Brain pericyte (primary cell): ENCODE measurements around the gene TRMT44.
"Not testable (repeated sequence)": the region's sequence is repeated elsewhere in the genome, so short reads cannot be mapped to it uniquely, and the experiment has no call there.

Experiments used
- DNase-seq: peaks from one replicate; pipeline ENCODE4 v3.0.0-alpha.2; 2012; ENCODE audit warnings: low read depth, low spot score

The TRMT44 gene

GRCh38 chr4:8468746-8469535, 28.4 kb downstream of the TRMT44 start:
- peak; percentile 46 for DNase-seq

DNA sequence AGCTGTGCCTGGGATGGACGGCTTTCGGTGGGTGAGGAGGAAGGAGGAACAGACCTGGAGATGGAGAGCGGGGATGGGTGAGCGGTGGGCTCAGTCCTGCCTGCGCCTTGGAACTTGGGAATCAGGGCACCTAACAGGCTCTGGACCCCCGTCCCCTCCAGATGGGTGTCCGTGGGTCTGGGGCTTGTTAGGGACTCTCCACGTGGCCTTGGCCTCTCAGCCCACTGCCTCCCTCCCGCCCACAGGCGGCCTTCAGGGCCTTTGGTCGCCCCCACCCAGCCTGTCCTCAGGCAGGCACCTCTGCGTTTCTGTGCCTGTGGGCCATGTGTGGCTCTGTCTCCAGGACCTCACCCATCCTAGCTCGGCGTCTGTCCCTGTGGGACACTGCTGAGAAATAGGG, 29.0 kb downstream of the TRMT44 start:
- no peak for DNase-seq

- DNase-seq: no peak
Measured at GRCh38 chr4:8470451-8471024, 30.0 kb downstream of the TRMT44 start.

- DNase-seq: no peak
Measured at GRCh38 chr4:8471211-8471875, 30.8 kb downstream of the TRMT44 start.

- no peak for DNase-seq
Measured at GRCh38 chr4:8472158-8472688, 31.6 kb downstream of the TRMT44 start.

- peak; percentile 98 for DNase-seq
Measured at GRCh38 chr4:8472689-8473197, 32.2 kb downstream of the TRMT44 start.

GRCh38 chr4:8473198-8473919, 32.8 kb downstream of the TRMT44 start:
- no peak for DNase-seq

DNA sequence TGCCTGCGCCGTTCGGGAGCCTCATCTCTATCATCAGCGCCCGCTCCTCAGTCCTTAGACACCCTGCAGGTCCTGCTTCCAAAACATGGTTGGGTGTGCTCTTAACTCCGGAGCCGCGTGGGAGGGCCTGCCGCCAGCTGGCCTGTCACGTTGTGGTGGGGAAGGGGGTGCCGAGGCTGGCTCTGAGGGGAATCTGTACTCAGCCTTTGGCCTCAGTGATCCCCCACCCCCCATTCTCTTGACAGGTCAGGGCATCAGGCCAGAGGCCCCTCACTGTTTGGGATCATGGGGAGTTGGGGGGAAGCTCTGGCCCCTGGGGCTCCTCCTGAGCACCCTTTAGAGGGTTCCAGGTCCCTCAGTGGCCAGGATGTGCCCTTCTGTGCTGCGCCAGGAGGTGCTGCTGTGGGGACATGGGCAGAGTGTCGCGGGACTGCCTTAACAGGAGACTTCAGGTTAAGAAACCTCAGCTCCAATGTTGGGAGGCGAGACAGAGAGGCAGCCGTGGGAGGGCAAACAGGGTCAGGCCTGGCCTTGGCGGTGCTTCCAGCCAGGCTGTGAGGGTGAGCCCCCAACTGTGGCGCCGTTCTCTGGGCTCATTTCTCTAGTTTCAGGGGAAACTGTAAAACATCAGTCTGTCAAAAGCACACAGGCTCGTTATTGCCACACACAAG, 33.5 kb downstream of the TRMT44 start:
- no peak for DNase-seq

DNA sequence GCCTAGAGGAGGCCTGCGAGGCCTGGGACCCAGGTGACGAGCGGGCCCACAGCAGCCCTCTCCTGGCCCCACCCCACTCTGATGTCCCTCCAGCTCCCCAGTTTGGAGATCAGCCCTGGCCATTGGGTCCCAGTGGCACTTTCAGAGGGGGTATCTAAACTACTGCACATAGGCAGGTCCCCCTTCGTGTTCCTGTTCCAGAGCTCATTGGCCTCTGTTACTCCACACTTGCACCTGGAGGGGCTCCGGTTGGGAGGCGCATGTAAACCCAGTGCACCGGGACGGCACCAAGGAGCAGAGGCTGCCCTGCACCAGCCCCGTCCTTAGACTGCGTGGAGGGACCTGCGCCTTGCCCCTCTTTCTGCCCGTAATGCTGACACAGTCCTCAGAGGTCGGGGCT, 34.3 kb downstream of the TRMT44 start:
- no peak for DNase-seq

DNA sequence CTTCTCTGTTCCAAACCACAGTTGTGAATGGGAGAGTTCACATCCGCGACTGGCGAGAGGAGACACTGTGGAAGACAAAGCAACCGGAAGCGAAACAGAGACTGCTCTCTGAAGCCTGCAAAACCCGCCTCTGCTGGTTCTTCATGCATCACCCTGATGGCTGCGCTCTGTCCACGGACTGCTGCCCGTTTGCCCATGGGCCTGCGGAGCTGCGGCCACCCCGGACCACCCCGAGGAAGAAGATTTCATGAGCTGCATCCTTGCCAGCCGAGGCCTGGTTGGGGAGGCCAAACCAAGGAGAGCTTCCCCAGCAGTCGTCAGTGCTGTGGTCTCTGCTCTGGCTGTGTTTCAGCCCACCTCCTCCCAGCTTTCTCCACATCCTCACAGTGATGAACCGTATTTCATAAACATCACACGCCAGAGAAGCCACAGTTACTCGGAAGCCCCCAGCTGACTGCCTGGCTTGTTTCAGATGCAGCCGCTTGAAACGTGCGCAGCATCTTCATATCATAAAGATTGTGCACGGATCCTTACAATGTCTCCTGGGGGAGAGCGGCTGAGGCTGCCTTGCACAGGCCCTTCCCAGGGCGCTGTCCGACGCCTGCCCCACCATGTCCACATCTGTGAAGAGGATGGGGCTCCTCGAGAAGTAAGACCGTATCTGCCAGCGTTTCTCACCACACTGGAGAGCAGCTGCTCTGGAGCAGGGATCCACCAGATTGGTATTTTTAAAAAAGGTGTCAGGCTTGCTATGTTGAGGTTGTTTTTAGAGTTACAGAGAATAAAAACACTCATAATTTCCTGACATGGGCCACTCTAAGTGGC, 35.4 kb downstream of the TRMT44 start:
- no peak for DNase-seq

DNA sequence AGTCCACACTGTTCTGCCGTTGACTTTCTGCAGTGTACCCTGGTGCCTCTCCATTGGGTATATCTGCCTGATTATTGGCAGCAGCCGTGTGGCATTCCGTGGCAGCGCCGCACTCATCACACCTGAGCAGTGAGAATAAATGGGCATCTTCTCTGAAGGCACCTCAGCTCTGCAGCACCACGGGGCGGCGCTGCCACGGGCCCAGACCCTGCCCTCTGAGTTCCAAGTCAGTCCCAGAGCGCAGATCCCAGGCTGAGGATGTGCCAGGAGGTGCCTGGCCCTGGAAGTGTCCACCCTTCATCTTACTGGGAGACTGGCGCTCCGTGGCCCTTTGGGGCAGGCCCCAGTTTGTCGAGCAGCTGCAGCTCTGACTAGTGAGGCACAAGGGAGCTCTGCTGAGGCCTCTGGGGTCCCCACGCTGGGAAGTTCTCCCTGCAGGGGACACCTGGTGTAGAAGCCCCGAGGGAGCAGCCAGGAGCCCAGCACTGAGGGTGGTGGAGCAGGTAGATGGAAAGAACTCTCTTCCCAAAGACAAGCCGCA, 36.6 kb downstream of the TRMT44 start:
- no peak for DNase-seq

DNA sequence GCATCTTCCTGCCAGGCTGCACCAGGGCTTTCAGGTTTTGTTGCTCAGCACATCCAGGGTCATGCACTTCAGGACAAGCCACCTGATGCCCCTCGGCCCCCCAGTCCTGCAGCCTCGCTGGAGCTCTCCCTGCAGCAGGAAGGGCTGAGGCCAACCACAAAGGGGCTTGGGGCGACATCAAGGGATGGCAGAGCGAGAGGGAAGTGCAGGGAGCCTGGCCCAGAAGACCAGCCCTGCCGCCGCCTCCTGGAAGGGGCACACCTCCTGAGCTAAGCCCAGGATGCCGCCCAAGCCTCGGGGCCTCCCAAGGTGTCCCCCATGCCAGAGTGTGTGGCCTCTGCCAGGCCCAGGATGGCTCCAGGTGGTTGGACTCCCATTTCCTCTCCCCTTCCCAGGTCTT, 37.1 kb downstream of the TRMT44 start:
- DNase-seq: no peak

DNA sequence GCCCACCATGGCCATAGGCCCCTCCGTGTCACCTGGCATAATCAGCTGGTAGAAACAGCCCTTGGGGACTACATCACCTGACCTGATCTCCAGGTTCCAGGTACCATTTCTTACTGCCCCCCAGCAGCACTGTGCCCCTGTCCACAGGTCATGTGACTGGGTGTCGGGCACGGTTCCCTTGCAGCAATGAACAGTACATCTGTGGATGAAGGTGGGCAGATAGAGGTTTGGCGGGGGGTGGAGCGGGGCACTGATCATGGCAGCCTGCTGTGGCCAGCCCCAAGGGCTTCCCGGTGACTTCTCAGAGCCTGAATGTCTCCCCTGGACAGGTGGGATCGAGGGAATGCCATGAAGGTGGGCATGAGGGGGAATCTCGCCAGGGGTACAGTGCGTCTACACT, 37.8 kb downstream of the TRMT44 start:
- no peak for DNase-seq

- no peak for DNase-seq
Measured at GRCh38 chr4:8478801-8479744, 38.5 kb downstream of the TRMT44 start.

- no peak for DNase-seq
Measured at GRCh38 chr4:8480221-8480620, 39.6 kb downstream of the TRMT44 start.

DNA sequence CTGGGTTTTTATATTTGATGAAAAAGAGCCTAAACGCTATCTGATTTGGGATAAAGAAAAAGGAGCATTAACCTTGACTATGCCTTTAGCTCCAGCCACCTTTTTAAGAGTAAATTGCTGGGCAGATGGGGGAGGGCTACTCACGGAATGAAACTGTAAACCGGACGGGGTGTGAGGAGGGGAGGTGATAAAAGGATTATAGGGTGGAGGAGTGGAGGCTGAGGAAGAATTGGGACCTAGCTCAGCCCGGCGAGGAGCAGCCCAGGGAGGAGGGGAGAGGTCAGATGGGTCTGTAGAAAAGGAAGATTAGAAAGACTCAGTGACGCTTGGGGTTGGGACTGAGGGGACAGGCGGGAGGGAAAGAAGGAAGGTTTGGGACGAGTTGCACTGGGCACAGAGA, 46.1 kb downstream of the TRMT44 start:
- not testable (repeated sequence) for DNase-seq

DNA sequence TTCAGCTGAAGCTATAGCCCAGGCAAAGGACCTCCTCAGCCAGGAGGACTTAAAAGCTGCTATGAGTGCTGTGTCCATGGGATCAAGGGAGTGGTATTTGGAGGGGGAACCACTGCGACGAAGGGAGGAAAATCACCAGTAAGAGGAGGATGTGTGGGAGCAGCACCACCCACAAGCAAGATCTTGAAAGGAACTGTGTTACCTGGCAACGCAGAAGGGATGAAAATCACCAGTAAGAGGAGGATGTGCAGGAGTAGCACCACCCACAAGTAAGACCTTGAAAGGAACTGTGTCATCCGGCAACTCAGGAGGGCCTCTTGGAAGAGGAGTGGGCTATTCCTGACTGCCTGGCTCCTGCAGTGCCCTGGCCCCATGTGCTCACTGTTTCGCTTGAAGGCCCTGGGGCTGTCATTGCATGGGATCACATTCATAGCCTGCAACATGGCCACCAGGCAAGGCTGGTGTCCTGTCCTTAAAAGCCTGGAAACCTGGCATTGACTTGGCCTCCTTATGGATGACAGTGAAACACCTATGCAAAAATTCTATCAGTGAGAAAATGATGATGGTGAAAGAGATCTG, 48.3 kb downstream of the TRMT44 start:
- DNase-seq: no peak

GRCh38 chr4:8491478-8491877, 50.9 kb downstream of the TRMT44 start:
- DNase-seq: not testable (repeated sequence)

GRCh38 chr4:8492174-8492573, 51.6 kb downstream of the TRMT44 start:
- no peak for DNase-seq
